IMR-90 (cell line): Measurements from ENCODE around the gene LINC00305. TPM values are rescaled to one million over a fixed set of nuclear protein-coding genes. Genes with fewer than 3 reads are reported as not detected.

Experiments
- ATAC-seq: fragments of 200-7000 bp; cut with Tn5 transposase; 2 replicates; pipeline ENCODE4 v1.9.1; 2020; ENCODE audit warnings: low read depth, mild to moderate bottlenecking, moderate library complexity
- BruUV-seq: library from RNA; stranded (reverse); fragments of 400-500 nt; replicated peaks from 2 replicates; lab custom pipeline; 2021; lab: Mats Ljungman, UMichigan
- CTCF ChIA-PET: fragments of 300-600 bp; formaldehyde crosslinking; extraction: SDS; loops from one replicate; lab custom pipeline; 2021; ENCODE audit warnings: antibody characterized with exemption; lab: Yijun Ruan, JAX
- POLR2A ChIA-PET: fragments of 300-600 bp; sonication (Branson Sonifier 250); formaldehyde crosslinking; loops from one replicate; lab custom pipeline; 2022; ENCODE audit warnings: antibody characterized with exemption; ENCODE audit not compliant: unreplicated experiment; lab: Charles Lee
- DNase-seq: peaks from one replicate; pipeline ENCODE4 v3.0.0; 2013
- H2AFZ ChIP-seq: replicated peaks from 2 replicates; pipeline ENCODE3; 2013; ENCODE audit warnings: low read length, mild to moderate bottlenecking; ENCODE audit not compliant: poor library complexity
- H2AK5ac ChIP-seq: 2 replicates; pipeline ENCODE4 v1.6.1; 2013; ENCODE audit warnings: low read depth, low read length, inconsistent platforms
- H2AK9ac ChIP-seq: replicated peaks from 2 replicates; pipeline ENCODE3; 2013; ENCODE audit warnings: mild to moderate bottlenecking, low read depth, low read length, moderate library complexity; ENCODE audit not compliant: poor library complexity
- H2BK120ac ChIP-seq: 2 replicates; pipeline ENCODE4 v1.6.1; 2013; ENCODE audit warnings: low read depth, low read length, inconsistent platforms
- H2BK15ac ChIP-seq: 3 replicates; pipeline ENCODE4 v1.6.1; 2013; ENCODE audit warnings: low read depth, low read length, inconsistent platforms
- H2BK20ac ChIP-seq: 2 replicates; pipeline ENCODE4 v1.6.1; 2013; ENCODE audit warnings: low read depth, mild to moderate bottlenecking, inconsistent platforms, low read length, moderate library complexity
- H2BK5ac ChIP-seq: 2 replicates; pipeline ENCODE4 v1.6.1; 2013; ENCODE audit warnings: mild to moderate bottlenecking, low read depth, low read length, inconsistent platforms; ENCODE audit not compliant: poor library complexity, severe bottlenecking
- H3K14ac ChIP-seq: replicated peaks from 2 replicates; pipeline ENCODE4 v1.6.1; 2013; ENCODE audit warnings: low read depth, low read length, inconsistent platforms
- H3K18ac ChIP-seq: 2 replicates; pipeline ENCODE4 v1.6.1; 2013; ENCODE audit warnings: low read depth, low read length, control low read depth
- H3K23ac ChIP-seq: 2 replicates; pipeline ENCODE4 v1.6.1; 2013; ENCODE audit warnings: low read depth, low read length, inconsistent platforms
- H3K27ac ChIP-seq: 2 replicates; pipeline ENCODE4 v1.5.1; 2013; ENCODE audit warnings: mild to moderate bottlenecking, control low read depth, low read length; ENCODE audit not compliant: insufficient read depth
- H3K27me3 ChIP-seq: 2 replicates; pipeline ENCODE4 v1.6.1; 2013; ENCODE audit warnings: low read length; ENCODE audit not compliant: control insufficient read depth, insufficient read depth
- H3K36me3 ChIP-seq: 2 replicates; pipeline ENCODE4 v1.6.1; 2013; ENCODE audit warnings: low read length, mixed read lengths; ENCODE audit not compliant: control insufficient read depth, insufficient read depth
- H3K4ac ChIP-seq: 2 replicates; pipeline ENCODE4 v1.6.1; 2013; ENCODE audit warnings: low read depth, low read length, inconsistent platforms
- H3K4me1 ChIP-seq: 2 replicates; pipeline ENCODE4 v1.6.1; 2013; ENCODE audit warnings: low read length, mixed read lengths; ENCODE audit not compliant: control insufficient read depth, insufficient read depth
- H3K4me2 ChIP-seq: 2 replicates; pipeline ENCODE4 v1.6.1; 2013; ENCODE audit warnings: low read depth, mild to moderate bottlenecking, control low read depth, low read length, moderate library complexity
- H3K4me3 ChIP-seq: 2 replicates; pipeline ENCODE4 v1.5.1; 2013; ENCODE audit warnings: low read depth, mild to moderate bottlenecking, control low read depth, low read length, moderate library complexity; ENCODE audit not compliant: insufficient read depth
- H3K56ac ChIP-seq: 2 replicates; pipeline ENCODE4 v1.6.1; 2013; ENCODE audit warnings: low read length, inconsistent platforms; ENCODE audit not compliant: insufficient read depth; ENCODE audit errors: extremely low read depth
- H3K79me1 ChIP-seq, 2 experiments: 2 replicates each; pipeline ENCODE4 v1.6.1; 2013; ENCODE audit warnings: low read length in 2 of 2, inconsistent platforms in 1 of 2, low read depth in 1 of 2
- H3K9ac ChIP-seq: 2 replicates; pipeline ENCODE4 v1.6.1; 2013; ENCODE audit warnings: low read depth, low read length, control low read depth
- H3K9me1 ChIP-seq: 2 replicates; pipeline ENCODE4 v1.6.1; 2013; ENCODE audit warnings: low read length, inconsistent platforms; ENCODE audit not compliant: insufficient read depth
- H3K9me3 ChIP-seq: 2 replicates; pipeline ENCODE4 v1.6.1; 2013; ENCODE audit warnings: low read length; ENCODE audit not compliant: control insufficient read depth, insufficient read depth
- H4K20me1 ChIP-seq: 2 replicates; pipeline ENCODE4 v1.6.1; 2013; ENCODE audit warnings: low read length, inconsistent platforms; ENCODE audit not compliant: insufficient read depth
- H4K5ac ChIP-seq: 2 replicates; pipeline ENCODE4 v1.6.1; 2013; ENCODE audit warnings: mild to moderate bottlenecking, low read depth, low read length, control low read depth
- H4K8ac ChIP-seq, 2 experiments: 2 replicates each; pipeline ENCODE4 v1.6.1; 2013; ENCODE audit warnings: low read depth in 2 of 2, low read length in 2 of 2, control low read depth in 1 of 2, inconsistent platforms in 1 of 2
- H4K91ac ChIP-seq: 2 replicates; pipeline ENCODE4 v1.6.1; 2013; ENCODE audit warnings: low read depth, low read length, inconsistent platforms; ENCODE audit not compliant: insufficient read depth
- BHLHE40 ChIP-seq: fragments of 150-350 bp; IDR thresholded peaks from 2 replicates; pipeline ENCODE4 v1.6.1; 2016; ENCODE audit warnings: mild to moderate bottlenecking, low read depth, low read length
- CEBPB ChIP-seq: IDR thresholded peaks from 2 replicates; pipeline ENCODE4 v1.6.1; 2012; ENCODE audit warnings: low read depth, low read length, improper control_type of control experiment
- CHD1 ChIP-seq: IDR thresholded peaks from 2 replicates; pipeline ENCODE4 v1.6.1; 2012; ENCODE audit warnings: low read depth, low read length, improper control_type of control experiment
- CTCF ChIP-seq: conservative IDR thresholded peaks from 2 replicates; pipeline ENCODE4 v1.5.1; 2012; ENCODE audit warnings: mild to moderate bottlenecking, low read depth, low read length, improper control_type of control experiment
- ELK1 ChIP-seq: fragments of 150-350 bp; IDR thresholded peaks from 2 replicates; pipeline ENCODE4 v1.6.1; 2016; ENCODE audit warnings: low read depth, mild to moderate bottlenecking, low read length, moderate library complexity, borderline replicate concordance
- FOS ChIP-seq: fragments of 150-350 bp; IDR thresholded peaks from 2 replicates; pipeline ENCODE4 v1.6.1; 2016; ENCODE audit warnings: low read depth, low read length
- MAFK ChIP-seq: IDR thresholded peaks from 2 replicates; pipeline ENCODE4 v1.6.1; 2012; ENCODE audit warnings: low read depth, low read length, improper control_type of control experiment
- MAZ ChIP-seq: IDR thresholded peaks from 2 replicates; pipeline ENCODE4 v1.6.1; 2012; ENCODE audit warnings: low read depth, mild to moderate bottlenecking, low read length, improper control_type of control experiment, moderate library complexity, borderline replicate concordance
- MXI1 ChIP-seq: IDR thresholded peaks from 2 replicates; pipeline ENCODE4 v1.6.1; 2012; ENCODE audit warnings: low read depth, mild to moderate bottlenecking, low read length, moderate library complexity, borderline replicate concordance
- NFE2L2 ChIP-seq: fragments of 150-350 bp; IDR thresholded peaks from 2 replicates; pipeline ENCODE4 v1.6.1; 2016; ENCODE audit warnings: low read depth, mild to moderate bottlenecking, low read length
- POLR2A ChIP-seq: IDR thresholded peaks from 2 replicates; pipeline ENCODE4 v1.6.1; 2012; ENCODE audit warnings: mild to moderate bottlenecking, low read depth, low read length
- RAD21 ChIP-seq: IDR thresholded peaks from 2 replicates; pipeline ENCODE4 v1.6.1; 2012; ENCODE audit warnings: low read length, improper control_type of control experiment
- RCOR1 ChIP-seq: IDR thresholded peaks from 2 replicates; pipeline ENCODE4 v1.6.1; 2012; ENCODE audit warnings: mild to moderate bottlenecking, low read length, improper control_type of control experiment; ENCODE audit not compliant: insufficient replicate concordance
- RFX5 ChIP-seq: IDR thresholded peaks from 2 replicates; pipeline ENCODE4 v1.8.0; 2012; ENCODE audit warnings: low read depth, mild to moderate bottlenecking, low read length, moderate library complexity
- SMC3 ChIP-seq: fragments of 150-350 bp; IDR thresholded peaks from 2 replicates; pipeline ENCODE4 v1.6.1; 2016; ENCODE audit warnings: low read depth, mild to moderate bottlenecking, antibody characterized with exemption, low read length, moderate library complexity
- USF2 ChIP-seq: fragments of 150-350 bp; IDR thresholded peaks from 2 replicates; pipeline ENCODE4 v1.6.1; 2017; ENCODE audit warnings: mild to moderate bottlenecking, antibody characterized with exemption, low read length, low read depth
- WGBS, 2 experiments: methylation state at CpG; one replicate each; pipeline versions ENCODE4 v1.1.5 to v1.1.7; 2013; ENCODE audit warnings: missing lambda C conversion rate in 2 of 2; ENCODE audit not compliant: insufficient read length in 1 of 2; ENCODE audit errors: extremely low coverage in 2 of 2; 5-methylcytosine and 5-hydroxymethylcytosine counted together
- dilution Hi-C: fragments of 300-500 bp; cut with HindIII; formaldehyde crosslinking; loops from one replicate; pipeline ENCODE4 v1.14.3; 2018; ENCODE audit warnings: low sequenced_read_pairs; ENCODE audit not compliant: unreplicated experiment
- in situ Hi-C: fragments of 300-500 bp; cut with MboI; formaldehyde crosslinking; loops from 3 replicates; pipeline ENCODE4 v1.14.3; 2019; ENCODE audit warnings: low sequenced_read_pairs, inconsistent platforms, mixed read lengths
- intact Hi-C: fragments of 100-400 bp; cut with micrococcal nuclease; formaldehyde crosslinking; loops from 2 replicates; pipeline ENCODE4 v1.10.0; 2022
- polyA plus RNA-seq, 3 experiments: library from polyadenylated mRNA; depleted of rRNA; stranded (reverse); fragments of >200 nt; gene quantifications; 2 replicates each; pipeline ENCODE4 v1.2.3, GENCODE V29; 2012; ENCODE audit warnings: low replicate concordance in 1 of 3
- total RNA-seq: library from RNA; depleted of rRNA; stranded (reverse); fragments of >200 nt; gene quantifications from 2 replicates; pipeline ENCODE4 v1.2.3, GENCODE V29; 2012

Gene LINC00305
- total and polyA plus RNA-seq, 2 of the 4 experiments (the other 2 are of a cell fraction): not detected

- CTCF ChIA-PET: no interaction called here
- BruUV-seq: no TSS peak
- intact Hi-C loops: no loop called here
Observed at GRCh38 chr18:64164883-64165282, 16.0 kb upstream of the LINC00305 start.

More at GRCh38 chr18:64164883-64165282, 16.0 kb upstream of the LINC00305 start:
- H3K9me1 ChIP-seq: no peaks in the 10 kb centered on the region
- H3K9me3 ChIP-seq: peaks cover 4% of the 10 kb centered on the region
- H3K4me2 ChIP-seq: no peak overlapping the region
- no peak overlapping the region for H2BK20ac ChIP-seq
- no peak overlapping the region for H2BK5ac ChIP-seq
- POLR2A ChIA-PET: no interaction called here
- in situ Hi-C loops: no loop called here
- no peak overlapping the region for H2AK9ac ChIP-seq
- no peak overlapping the region for H3K4ac ChIP-seq
- dilution Hi-C loops: no loop called here
- H3K4me3 ChIP-seq: no peak overlapping the region
- H4K20me1 ChIP-seq: no peaks in the 10 kb centered on the region
- H2AK5ac ChIP-seq: no peak overlapping the region
- no peak overlapping the region for H4K8ac ChIP-seq
- no peak overlapping the region for H3K18ac ChIP-seq
- H4K5ac ChIP-seq: no peak overlapping the region
- WGBS, 2 experiments: no CpG with 5 or more reads among the region's 4 CpGs
- no peak overlapping the region for H3K27ac ChIP-seq
- H4K91ac ChIP-seq: no peak overlapping the region
- H2BK15ac ChIP-seq: no peak overlapping the region
- no peak overlapping the region for H2BK120ac ChIP-seq
- no peaks in the 10 kb centered on the region for H3K36me3 ChIP-seq
- no peak overlapping the region for H3K23ac ChIP-seq
- H3K14ac ChIP-seq: no peak overlapping the region
- H3K79me1 ChIP-seq: no peaks in the 10 kb centered on the region
- no peak for DNase-seq
- H3K27me3 ChIP-seq: no peaks in the 10 kb centered on the region
- H3K56ac ChIP-seq: no peak overlapping the region
- no peak overlapping the region for H3K9ac ChIP-seq
- H3K4me1 ChIP-seq: no peaks in the 10 kb centered on the region
- no peak overlapping the region for H2AFZ ChIP-seq
- no peak for ATAC-seq
- TF ChIP-seq FOS (no peak), POLR2A (no peak), MAZ (no peak), RCOR1 (no peak), CTCF (no peak), CEBPB (no peak), MXI1 (no peak), USF2 (no peak), CHD1 (no peak), SMC3 (no peak), BHLHE40 (no peak), ELK1 (no peak), MAFK (no peak), RFX5 (no peak), NFE2L2 (no peak), RAD21 (no peak)
